ENCODE data around the gene RECK.
A peak's percentile ranks its signal among the peaks of the same experiment; 100 is the strongest.

The RECK gene

DNA sequence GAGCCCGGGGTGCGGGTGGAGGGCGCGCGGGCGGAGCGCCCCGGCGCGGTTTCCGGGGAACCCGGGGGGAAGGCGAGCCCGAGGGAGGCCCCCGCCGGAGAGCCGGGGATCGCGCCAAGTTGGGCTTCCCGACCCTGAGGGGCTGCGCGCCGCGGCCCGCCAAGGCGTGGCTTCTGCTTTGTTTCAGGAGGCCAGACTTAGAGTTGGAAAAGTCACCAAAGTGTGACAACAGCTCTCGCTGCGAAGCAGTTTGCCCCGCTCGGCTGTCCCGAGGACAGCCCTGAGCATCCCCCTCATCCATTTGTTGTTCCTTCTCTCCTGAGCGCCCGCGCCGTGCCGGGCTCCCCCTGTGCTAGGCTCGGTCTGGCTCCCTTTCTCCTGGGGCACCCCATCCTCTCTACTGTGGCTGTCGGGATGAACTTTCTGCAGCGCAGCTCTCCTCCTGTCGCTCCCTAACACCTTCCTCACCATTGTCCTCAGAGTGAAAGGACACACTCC is 100.2 kb downstream of the RECK start:
- DNase-seq (ENCODE audit: low read depth in 3 of 3, low spot score in 1 of 3) = no peak

DNA sequence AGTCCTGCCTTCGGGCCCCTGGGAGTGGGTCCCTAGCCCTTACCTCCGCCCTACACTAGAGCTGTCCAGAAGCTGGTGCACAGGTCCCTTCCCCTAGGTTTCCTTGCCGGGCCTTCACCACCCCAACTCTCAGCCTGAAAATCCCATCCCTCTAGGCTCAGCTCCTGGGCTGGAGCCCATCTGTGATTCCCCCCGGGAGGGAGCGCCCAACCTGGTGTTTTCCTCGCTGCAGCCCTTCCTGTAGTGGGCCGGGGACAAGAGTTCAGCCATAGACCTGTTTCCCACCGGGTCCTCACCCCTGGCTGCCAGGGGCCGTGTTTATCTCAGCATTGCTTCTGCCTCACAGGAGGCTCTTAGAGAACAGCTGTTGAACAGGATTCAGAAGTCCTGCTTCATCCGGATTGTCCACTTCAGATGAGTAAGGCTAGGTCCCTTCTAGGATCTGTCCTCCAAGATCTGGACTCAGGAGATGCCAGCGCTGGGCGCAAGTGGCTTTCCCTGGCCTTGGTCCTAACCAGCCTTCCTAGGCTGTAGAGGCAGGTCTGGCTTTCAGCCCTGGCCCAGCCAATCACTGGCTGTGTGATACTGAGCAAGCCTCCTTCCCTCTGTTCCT is 100.8 kb downstream of the RECK start:
- DNase-seq (ENCODE audit: low read depth in 3 of 3, low spot score in 1 of 3) = no peak

DNA sequence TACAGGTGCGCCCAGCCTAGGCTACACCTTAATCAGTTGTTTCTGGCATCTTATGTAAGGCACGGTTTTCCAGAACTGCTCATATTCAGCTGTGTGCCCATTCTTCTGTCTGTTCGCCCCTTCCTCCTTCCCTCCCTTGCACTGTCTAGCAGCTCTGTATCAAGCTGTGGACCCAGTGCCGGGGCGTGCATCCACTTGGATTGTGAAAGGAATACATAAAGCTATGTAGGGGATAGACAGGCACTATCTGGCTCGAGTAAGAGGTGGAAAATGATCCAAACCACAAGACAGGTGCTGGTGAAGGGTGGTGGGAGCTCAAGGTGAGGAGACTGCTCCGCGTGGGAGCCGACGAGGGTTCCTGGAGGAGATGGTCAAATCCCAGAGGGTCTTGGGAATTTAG is 101.8 kb downstream of the RECK start:
- no peak for DNase-seq (ENCODE audit: low read depth in 3 of 3, low spot score in 1 of 3)

DNA sequence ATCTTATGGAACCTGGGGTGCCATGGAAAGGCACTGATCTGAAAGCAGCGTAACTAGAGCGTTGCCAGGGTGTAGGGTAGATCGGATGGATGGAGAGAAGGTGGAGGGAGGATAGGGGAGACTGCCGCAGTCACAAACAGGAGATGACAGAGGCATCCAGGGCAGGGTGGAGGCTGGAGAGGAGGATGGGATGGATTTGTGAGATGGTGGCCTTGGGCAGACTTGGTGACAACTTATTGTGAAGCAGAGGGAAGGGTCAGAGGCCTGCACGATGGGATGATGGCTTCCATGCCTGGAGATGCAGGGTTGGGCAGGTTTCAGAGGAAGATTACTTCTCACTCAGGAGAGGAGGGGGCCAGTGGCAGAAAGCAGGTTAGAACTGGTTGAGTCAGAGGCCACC is 102.2 kb downstream of the RECK start:
- DNase-seq (ENCODE audit: low read depth in 3 of 3, low spot score in 1 of 3) = no peak

DNA sequence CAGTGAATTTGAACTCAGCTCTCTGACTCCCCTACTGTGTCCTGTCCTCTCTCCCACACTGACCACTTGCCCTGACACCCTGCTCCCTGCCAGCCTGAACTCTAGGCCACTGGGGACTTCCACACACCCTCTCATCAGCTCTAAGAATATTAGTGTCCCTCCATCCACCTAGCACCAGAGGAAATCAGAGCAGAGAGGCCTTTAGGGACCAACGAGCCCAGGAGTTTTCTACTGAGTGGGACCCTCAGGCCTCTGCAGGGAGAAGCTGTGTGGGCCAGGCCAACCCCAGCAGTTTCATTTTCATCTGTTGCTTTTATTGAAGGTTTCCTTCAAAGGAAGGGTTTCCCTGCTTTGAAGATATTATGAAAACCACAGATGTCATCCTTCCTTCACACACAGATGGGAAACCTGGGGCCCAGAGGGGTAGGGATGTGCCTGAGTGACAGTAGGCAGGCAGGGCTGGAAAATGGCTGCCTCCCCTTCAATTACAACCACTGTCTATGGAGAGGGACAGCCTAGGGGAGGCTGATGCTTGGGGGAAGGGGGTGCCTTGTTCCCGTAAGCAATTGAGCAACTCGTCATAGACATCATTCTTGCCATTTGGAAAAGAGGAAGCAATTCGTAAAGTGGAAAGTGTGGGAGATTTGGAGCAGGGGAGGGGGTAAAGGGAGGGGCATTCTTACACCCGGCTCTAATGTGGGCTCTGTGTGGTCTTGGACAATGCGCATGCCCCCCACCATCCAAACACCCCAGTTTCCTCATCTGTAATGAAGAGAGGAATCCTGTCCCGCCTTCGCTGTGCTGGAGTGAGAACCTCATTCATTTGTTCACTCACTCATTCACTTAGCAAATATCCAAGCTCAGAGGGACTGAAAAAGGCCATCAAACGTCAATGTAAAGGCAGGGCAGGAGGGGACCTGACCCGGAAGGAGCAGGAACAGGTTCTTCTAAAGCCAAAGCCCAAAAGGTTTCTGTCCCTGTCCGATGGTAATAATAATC is 103.7 kb downstream of the RECK start:
- no peak for DNase-seq (ENCODE audit: low read depth in 3 of 3, low spot score in 1 of 3)

DNA sequence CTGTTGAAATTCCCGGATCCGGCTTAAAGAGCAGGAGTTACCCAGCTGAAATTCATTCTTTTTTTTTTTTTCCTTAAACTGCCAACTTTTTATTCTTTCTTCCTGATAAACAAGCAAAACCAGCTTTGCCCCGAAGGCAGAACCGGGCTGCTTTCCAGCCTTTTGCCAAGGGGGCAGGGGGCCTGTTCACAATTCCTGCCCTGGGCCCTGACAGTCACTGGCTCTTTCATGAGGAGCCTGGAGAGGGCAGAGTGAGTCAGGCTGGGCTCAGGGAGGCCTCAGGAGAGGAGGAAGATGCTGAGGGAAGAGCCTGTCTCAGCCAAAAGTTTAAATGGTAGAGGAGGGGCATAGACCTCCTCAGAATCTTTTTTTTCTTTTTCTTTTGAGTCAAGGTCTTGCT is 104.6 kb downstream of the RECK start:
- DNase-seq (ENCODE audit: low read depth in 3 of 3, low spot score in 1 of 3) = no peak

DNA sequence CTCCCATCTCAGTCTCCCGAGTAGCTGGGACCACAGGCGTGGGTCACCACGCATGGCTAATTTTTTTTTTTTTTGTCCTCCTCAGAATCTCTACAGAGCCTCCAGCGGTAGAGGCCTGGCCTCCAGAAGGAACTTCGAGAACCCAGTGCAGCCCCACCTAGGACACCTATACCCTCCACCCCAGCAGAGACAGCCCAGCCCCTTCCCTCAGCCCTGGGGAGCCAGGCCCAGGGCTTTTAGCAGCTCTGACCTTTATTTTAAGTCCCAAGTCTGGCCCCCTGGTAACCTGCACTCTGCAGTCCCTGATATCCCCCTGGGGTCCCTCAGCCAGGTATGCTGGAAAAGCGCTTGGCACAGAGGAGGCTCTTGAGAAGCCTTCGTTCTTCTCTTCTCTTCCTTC is 105.0 kb downstream of the RECK start:
- no peak for DNase-seq (ENCODE audit: low read depth in 3 of 3, low spot score in 1 of 3)

DNA sequence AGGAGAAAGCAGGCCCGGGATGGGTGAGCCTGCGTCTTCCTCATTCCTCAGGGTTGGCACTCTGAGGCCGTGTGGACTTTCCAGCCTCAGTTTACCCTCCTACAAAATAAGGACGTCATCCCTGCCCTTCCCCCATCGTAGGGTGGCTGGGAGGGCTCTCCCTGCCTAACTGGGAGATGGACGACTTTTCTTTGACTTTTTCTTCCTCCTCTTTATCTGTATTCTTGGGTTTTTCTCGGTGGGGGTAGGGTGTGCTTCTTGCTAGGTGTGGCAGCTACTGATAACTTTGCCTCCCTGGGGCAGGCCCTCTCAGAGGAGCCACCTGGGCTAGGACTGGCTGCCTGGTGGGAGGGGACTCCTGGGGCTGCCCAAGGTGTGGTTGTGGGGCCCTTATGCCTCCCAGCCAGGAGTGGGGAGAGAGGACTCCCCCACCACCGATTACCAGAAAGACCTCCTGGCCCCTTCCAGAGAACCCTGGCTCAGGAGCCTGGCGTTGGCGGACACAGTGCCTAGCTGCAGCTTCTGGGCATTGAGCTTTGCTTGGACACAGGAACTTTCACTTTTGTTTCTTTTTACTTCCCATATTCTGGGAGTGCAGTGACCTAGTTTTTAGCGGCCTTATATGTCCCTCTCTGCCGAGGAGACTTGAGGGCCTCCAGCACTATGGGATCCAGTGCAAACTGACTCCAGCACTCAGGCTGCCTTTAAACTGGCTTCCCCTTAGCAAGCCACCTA is 106.0 kb downstream of the RECK start:
- no peak for DNase-seq (ENCODE audit: low read depth in 3 of 3, low spot score in 1 of 3)

DNA sequence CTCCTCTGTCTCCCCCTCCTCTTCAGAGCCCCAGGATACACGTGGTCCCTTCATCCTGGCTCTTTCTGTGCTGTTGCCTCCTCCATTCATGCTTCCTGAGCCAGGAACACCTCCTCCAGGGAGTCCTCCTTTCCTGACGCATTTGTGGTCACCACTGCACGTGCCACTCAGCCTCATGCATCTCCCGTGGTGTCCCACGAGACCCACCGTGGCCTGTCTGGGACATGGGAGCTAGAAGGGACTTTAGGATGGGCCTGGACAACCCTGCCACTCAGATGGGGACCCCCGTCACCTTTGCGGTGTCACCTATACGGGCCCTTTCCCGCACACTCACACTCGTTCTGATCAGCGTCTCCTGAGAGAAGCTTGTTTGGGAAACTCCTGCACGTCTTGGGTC is 106.5 kb downstream of the RECK start:
- no peak for DNase-seq (ENCODE audit: low read depth in 3 of 3, low spot score in 1 of 3)

DNA sequence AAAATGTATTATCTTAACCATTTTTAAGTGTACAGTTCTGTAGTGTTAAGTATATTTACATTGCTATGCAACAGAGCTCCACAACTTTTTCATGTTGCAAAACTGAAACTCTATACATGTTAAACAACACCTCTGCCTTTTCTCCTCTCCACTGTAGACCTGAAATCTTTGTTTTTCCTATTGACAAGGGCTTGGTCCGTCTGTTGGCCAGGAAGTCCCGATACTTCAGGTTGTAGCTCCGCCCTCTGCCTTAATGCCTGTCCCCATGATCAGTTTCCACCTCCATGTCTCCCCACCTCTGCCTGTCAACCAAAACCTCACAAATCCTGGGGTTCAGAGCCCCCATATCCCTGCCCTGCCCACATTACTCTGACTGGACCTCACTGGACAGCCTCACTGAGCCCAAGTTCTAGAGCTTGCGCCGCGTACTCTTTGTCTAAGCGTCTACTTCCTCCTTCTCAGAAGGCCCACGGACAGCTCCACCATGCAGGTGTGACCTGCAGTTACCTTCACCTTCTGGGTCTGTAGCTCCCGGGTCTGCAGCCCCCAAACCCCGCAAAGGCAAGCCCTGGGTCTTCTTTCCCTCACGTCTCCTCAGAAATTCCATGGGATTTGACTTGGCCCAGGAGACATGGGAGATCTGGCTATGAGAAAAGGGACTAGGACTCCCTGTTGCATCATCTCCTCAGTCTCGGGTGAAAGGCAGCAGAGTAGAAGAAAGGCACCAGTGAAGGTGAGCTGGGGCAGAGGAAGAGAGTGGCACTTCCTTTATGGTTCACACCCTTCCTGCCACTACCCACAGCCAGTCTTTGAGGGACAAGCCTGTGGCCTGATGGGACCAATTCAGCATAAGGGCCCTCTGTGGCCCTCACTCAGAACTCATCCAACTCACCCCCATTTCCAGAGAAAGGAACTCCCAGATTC is 107.9 kb downstream of the RECK start:
- DNase-seq (ENCODE audit: low read depth in 3 of 3, low spot score in 1 of 3) = no peak

DNA sequence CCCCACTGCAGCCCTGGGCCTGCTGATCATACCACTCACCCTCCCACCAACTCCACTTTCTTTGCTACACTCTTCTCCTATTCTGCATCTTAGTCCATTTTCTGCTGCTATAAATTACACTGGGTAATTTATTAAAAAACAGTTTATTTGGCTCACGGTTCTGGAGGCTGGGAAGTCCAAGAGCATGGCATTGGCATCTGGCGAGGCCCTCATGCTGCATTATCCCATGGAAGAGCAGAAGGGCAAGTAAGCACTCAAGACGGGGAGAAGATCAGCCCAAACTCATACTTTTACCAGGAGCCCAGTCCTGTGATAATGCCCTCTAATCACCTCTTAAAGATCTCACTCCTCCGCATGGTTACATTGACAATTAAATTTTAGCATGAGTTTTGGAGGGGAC is 109.3 kb downstream of the RECK start:
- DNase-seq (ENCODE audit: low read depth in 3 of 3, low spot score in 1 of 3) = no peak

DNA sequence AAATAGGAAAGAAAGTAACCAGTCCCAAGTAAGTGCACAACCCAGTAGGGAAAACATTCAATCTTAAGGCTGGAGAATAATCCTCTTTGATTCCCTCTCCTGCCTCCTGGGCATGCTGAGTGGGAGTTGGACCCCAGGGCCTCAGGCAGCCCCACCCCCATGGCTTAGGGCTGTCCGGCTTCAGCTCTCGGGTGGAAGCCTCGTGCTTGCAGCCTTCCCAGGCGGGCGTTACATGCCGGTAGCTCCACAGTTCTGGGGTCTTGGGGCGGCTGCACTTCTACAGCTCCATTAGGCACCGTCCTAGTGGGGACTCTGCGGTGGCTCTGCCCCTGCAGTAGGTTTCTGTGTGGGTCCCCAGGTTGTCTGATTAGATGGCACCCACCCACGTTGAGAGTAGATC is 109.9 kb downstream of the RECK start:
- DNase-seq (ENCODE audit: low read depth in 3 of 3, low spot score in 1 of 3) = no peak

DNA sequence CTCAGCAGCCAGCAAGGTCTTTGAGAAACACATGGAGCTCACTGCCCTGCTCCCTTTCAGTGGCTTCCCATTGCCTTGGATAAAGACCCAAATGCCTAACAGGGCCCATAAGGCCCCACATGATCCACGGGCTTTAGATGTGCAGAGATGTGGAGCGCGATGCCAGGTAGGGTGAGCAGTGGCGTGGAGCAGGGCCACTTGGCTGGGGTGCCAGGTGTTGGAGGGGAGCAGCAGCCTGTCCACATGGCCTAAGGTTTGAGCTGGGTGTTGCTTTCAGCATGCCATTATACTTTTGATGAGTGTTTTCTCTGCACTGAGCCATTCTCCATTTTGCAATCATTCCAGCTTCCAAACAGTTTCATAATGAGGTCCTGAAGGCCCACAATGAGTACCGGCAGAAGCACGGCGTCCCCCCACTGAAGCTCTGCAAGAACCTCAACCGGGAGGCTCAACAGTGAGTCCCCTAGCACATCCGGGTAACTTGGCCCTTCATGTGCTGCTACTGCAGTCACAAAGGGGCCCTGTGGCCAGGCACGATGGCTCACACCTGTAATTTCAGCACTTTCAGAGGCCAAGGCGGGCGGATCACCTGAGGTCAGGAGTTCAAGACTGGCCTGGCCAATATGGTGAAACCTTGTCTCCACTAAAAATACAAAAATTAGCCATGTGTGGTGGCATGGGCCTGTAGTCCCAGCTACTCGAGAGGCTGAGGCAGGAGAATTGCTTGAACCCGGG is 110.9 kb downstream of the RECK start:
- no peak for DNase-seq (ENCODE audit: low read depth in 3 of 3, low spot score in 1 of 3)

DNA sequence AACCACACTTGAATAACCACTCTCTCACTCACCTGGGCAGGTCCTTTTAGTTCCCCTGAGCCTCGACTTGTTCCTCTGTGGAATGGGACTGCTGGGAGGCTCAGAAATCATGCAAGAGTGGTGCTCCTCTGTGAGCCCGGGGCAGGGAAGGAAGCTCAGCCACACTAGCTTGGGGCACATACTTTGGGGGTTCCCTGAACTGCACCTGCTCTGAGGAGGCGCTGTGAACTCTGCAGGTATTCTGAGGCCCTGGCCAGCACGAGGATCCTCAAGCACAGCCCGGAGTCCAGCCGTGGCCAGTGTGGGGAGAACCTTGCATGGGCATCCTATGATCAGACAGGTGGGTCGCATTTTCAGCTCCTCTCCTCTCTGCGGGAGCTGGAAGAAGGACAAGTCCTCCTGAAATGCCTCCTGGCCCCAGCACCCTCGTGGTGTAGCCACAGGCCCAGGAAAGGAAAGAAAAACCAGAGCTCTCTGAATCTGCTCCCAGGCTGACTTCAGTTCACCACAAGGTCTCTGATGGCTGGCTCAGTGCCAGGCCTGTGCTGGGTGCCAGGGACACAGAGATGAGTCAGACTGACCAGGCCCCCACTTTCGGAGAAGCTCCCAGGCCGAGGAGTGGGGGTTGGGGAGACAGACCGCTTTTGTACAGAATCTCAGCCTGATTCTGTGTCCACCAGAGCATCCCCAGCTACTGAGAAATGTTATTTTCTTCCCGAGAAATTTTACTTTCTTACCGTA is 111.8 kb downstream of the RECK start:
- peak in 2 of 3 donors; percentile 53 to 64 for DNase-seq (ENCODE audit: low read depth in 3 of 3, low spot score in 1 of 3)

DNA sequence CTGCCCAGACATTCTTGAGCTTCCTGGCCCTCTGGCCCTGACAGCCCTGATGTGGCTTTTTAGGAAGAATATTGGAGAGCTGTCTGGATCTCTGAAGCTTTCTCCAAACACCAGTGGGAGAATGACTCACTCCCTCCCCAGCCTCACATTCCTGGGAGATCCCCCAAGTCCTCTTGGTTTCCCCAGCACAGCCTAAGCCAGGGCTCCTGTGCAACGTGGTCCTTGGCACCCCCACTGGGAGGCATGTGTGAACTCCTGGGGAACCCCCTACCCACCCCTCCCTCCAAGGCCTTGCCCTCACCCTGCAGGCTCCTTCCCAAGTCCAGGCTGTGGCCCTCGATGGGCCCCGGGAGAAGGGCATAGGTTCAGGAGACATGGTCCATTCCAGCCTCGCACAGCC is 112.5 kb downstream of the RECK start:
- DNase-seq (ENCODE audit: low read depth in 3 of 3, low spot score in 1 of 3) = no peak

DNA sequence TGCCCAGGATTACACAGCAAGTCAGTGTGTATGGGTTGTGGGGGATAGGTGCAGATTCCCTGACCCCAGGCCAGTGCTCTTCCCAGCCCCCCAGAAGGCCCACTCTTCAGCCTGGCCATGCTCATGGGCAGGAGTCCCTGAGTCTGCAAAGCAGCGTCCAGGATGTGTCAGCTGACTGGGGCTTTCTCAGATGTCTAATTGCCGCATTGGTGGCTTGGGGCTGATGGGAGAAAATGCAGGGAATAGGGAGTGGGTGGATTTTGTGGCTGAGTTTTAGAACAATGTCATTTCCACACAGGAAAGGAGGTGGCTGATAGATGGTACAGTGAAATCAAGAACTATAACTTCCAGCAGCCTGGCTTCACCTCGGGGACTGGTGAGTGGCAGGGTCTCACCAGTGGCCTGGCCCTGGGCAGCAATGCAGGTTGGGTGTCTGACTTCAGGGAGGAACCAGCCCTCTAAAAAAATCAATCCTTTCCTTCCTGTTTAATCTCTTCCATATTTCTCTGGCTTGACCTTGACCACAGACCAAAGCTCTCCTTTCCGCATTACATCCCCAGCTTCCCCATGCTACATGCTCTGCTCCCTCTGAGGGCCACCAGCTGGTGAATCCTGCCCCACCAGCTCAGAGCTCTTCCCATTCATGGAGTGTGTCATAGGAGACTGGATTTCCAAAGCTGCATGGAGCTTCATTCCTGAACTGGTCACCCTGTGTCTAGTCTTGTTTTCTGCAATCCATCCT is 114.0 kb downstream of the RECK start:
- no peak for DNase-seq (ENCODE audit: low read depth in 3 of 3, low spot score in 1 of 3)

DNA sequence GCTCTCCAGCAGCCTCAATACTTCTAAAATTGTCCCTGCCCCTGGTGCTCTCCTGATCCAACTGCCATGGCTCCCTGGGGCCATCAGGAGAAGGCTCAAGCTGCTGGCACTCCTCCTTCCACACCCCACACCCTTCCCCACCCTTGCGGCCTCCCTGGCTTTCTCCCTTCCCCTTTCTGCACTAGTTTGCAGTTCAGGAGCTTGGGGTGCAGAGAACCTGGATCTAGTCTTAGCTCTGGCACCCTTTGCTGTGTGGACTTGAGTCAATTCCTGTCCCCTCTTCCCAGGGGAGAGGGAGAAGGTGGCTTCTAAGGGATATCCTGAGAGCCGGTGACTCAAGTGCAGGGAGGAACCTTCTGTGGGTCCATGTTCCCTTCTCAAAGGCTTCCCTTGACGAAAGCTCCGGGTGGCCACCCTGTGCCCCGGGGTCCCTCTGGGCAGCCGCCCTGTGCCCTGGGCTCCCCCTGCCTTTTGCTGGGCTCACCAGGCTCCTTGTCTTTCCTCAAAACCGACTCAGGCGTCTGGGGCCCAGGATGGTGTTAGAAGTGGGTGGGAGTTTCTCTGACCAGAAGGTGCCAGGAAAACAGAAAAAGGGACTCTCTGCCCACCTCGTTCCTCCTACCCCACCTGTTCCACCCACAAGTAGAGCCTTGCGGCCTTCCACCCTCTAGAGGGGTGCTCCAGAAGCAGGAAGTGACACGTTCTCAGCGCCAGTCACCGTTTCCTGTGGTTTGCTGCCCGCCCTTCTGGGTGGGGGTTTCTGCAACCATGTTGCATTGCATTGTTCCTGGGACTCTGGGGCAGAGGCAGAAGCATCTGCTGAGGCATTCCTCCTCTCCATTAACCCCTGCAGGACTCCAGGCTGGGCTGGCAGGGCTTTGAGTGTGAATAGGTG is 114.8 kb downstream of the RECK start:
- peak; percentile 59 to 79 (median 73) for DNase-seq (ENCODE audit: low read depth in 3 of 3, low spot score in 1 of 3)

Measured in stimulated activated CD4-positive, alpha-beta T cell treated with anti-CD3 and anti-CD28 coated beads, TNF-alpha, amount 100 ng/mL, for 1 hour (primary cell).